Peyer's patch (tissue), 4 donors: ENCODE data around the gene MYO7A. TPM values are rescaled to one million over a fixed set of nuclear protein-coding genes. Genes with fewer than 3 reads are reported as not detected.

Source experiments
- DNase-seq, 3 donors: peaks; one replicate each; pipeline ENCODE4 v3.0.0-alpha.2; 2017 to 2019
- H3K27ac ChIP-seq, 4 donors: fragments of 200-600 bp; sonication (generic); one replicate each; pipeline ENCODE4 v1.5.1; 2016 to 2019
- H3K27me3 ChIP-seq, 2 donors: fragments of 200-600 bp; sonication (generic); one replicate each; pipeline ENCODE4 v1.5.1; 2019
- H3K36me3 ChIP-seq, 3 donors: fragments of 200-600 bp; sonication (generic); one replicate each; pipeline ENCODE4 v1.5.1; 2016 to 2019
- H3K4me1 ChIP-seq, 4 donors: fragments of 200-600 bp; sonication (generic); one replicate each; pipeline ENCODE4 v1.5.1; 2016 to 2019
- H3K4me3 ChIP-seq, 4 donors: fragments of 200-600 bp; sonication (generic); 1 replicate in 3 of 4; 2 replicates in 1 of 4; pipeline ENCODE4 v1.5.1; 2016 to 2019; ENCODE audit warnings: mild to moderate bottlenecking in 1 of 4
- H3K9me3 ChIP-seq, 4 donors: fragments of 200-600 bp; sonication (generic); one replicate each; pipeline ENCODE4 v1.5.1; 2016 to 2019; ENCODE audit warnings: mild to moderate bottlenecking in 1 of 4
- POLR2A ChIP-seq, 2 donors: fragments of 450-650 bp; IDR thresholded peaks; one replicate each; pipeline ENCODE4 v1.5.1; 2017; ENCODE audit warnings: antibody characterized with exemption in 2 of 2, mild to moderate bottlenecking in 2 of 2, moderate library complexity in 2 of 2
- total RNA-seq, 4 donors: library from RNA; depleted of rRNA; stranded (reverse); fragments of >200 nt; gene quantifications; one replicate each; pipeline ENCODE4 v1.1.0, GENCODE V29; 2016
- TF ChIP-seq, protein P1 (sequence below), 6 experiments: fragments of 450-650 bp in 4 of 6; fragments of 200-600 bp in 2 of 6; sonication (generic) in 1 of 6; IDR thresholded peaks; one replicate each; pipeline ENCODE4 v1.5.1; 2017 to 2019; ENCODE audit warnings: antibody characterized with exemption in 6 of 6, mild to moderate bottlenecking in 3 of 6, moderate library complexity in 1 of 6

MYO7A gene
- total RNA-seq, 4 donors from 2014 or later = 6.1 to 15.7 (median 7.1) TPM

DNA sequence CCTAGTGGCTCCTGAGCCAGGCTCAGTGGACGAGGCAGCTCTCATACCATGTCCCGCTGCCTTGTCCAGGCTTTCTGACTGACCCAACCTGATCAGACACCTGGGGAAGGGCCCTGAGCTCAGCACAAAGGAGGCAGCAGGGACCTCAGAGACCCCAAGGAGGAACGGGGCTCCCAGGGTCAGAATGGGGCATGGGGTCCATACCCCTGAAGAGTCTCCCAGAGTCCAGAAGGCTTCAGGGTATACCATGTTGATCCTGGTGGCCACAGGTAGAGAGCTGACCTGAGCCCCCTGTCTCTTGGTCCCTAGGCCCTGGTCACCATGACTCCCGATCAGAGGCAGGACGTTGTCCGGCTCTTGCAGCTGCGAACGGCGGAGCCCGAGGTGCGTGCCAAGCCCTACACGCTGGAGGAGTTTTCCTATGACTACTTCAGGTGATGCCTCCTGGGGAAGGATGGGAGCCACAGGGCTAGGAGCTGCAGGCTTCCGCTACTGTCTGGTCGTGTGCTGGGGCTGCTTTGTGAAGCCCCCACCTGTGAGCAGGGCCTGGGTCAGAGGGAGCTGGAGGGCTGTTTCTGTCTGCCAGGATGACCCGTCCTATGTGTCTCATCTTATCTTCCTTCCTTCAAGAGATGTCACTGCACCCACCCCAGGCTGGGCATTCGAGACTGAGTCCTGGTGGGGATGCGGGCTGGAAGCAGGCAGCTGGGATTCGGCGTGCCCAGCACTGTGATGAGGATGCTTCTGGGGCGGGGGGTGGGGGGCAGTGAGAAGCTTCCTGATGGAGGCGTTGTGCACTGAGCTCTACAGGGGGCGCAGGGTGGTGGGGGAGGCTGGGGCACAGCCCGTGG lies 74.2 kb downstream of the MYO7A start:
- Histone ChIP-seq H3K27me3 (no peaks in the 10 kb centered on the region), H3K27ac (no peak overlapping the region), H3K4me3 (no peak overlapping the region), H3K9me3 (no peaks in the 10 kb centered on the region), H3K4me1 (no peaks in the 10 kb centered on the region), H3K36me3 (no peaks in the 10 kb centered on the region)
- DNase-seq = peak in 2 of 3 donors; percentile 35 to 37
- no peak for TF ChIP-seq POLR2A (IDR thresholded peaks at IDR 0.05)
- TF ChIP-seq, protein P1, sequence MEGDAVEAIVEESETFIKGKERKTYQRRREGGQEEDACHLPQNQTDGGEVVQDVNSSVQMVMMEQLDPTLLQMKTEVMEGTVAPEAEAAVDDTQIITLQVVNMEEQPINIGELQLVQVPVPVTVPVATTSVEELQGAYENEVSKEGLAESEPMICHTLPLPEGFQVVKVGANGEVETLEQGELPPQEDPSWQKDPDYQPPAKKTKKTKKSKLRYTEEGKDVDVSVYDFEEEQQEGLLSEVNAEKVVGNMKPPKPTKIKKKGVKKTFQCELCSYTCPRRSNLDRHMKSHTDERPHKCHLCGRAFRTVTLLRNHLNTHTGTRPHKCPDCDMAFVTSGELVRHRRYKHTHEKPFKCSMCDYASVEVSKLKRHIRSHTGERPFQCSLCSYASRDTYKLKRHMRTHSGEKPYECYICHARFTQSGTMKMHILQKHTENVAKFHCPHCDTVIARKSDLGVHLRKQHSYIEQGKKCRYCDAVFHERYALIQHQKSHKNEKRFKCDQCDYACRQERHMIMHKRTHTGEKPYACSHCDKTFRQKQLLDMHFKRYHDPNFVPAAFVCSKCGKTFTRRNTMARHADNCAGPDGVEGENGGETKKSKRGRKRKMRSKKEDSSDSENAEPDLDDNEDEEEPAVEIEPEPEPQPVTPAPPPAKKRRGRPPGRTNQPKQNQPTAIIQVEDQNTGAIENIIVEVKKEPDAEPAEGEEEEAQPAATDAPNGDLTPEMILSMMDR (IDR thresholded peaks at IDR 0.05) = no peak

- no peaks in the 10 kb centered on the region for H3K9me3 ChIP-seq
- no peak overlapping the region for H3K4me3 ChIP-seq
- no peak for TF ChIP-seq POLR2A (IDR thresholded peaks at IDR 0.05)
- TF ChIP-seq, protein P1 (IDR thresholded peaks at IDR 0.05) = no peak
- no peaks in the 10 kb centered on the region for H3K27me3 ChIP-seq
- no peaks in the 10 kb centered on the region for H3K36me3 ChIP-seq
- H3K27ac ChIP-seq = no peak overlapping the region
- H3K4me1 ChIP-seq = no peaks in the 10 kb centered on the region
- peak in 2 of 3 donors; percentile 38 to 44 for DNase-seq
Observed at GRCh38 chr11:77202941-77203900, 75.2 kb downstream of the MYO7A start.

GRCh38 chr11:77203901-77204753 lies 76.1 kb downstream of the MYO7A start:
- no peak for TF ChIP-seq POLR2A (IDR thresholded peaks at IDR 0.05)
- TF ChIP-seq, protein P1 (IDR thresholded peaks at IDR 0.05) = no peak
- Histone ChIP-seq H3K9me3 (no peaks in the 10 kb centered on the region), H3K4me1 (no peaks in the 10 kb centered on the region), H3K36me3 (no peaks in the 10 kb centered on the region), H3K27me3 (no peaks in the 10 kb centered on the region), H3K4me3 (no peak overlapping the region), H3K27ac (no peak overlapping the region)
- DNase-seq = peak in 2 of 3 donors; percentile 37 to 38

DNA sequence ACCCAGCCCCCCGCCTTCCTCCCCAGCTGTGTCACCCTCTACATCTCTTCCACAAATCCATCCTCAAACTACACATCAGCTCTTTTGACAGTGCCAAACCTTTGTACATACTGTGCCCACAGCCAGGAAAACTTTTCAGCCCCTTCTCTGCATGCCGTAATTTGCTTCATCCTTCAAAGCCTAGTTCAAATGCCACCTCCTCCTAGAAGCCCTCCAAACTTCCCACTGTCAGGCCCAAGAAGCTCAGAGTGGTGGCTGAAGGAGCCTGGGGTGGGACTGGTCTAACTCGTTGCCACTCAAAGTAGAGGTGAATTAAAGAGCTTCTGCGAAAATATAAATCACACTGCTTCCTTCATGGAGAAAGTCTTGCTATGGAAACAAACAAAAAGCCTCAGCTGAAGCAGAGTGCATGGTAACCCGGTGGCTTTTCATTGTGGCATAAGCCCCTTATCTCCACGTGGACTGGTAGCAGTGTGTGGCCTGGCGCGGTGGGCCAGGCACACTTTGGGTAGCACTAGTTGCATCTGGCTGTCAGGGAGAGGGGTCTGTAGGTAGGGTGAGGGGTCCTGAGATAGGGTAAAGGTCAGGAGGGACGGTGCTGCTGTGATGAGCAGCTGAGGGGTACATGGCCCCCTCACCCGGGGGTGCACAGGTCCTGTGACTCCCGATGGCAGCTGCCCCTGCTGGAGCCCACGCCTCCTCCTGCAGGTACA lies 76.9 kb downstream of the MYO7A start:
- no peak overlapping the region for H3K27ac ChIP-seq
- TF ChIP-seq, protein P1 (IDR thresholded peaks at IDR 0.05) = no peak
- no peak for TF ChIP-seq POLR2A (IDR thresholded peaks at IDR 0.05)
- no peaks in the 10 kb centered on the region for H3K36me3 ChIP-seq

More for the DNA sequence above, 76.9 kb downstream of the MYO7A start:
- Histone ChIP-seq H3K4me1 (no peaks in the 10 kb centered on the region), H3K27me3 (no peaks in the 10 kb centered on the region), H3K9me3 (no peaks in the 10 kb centered on the region), H3K4me3 (no peak overlapping the region)
- DNase-seq = no peak
